ENCODE data around the gene SRBD1.

GRCh38 chr2:45614330-45614729 lies 3.3 kb upstream of the SRBD1 start:
- no peak for TF ChIP-seq CTCF (IDR thresholded peaks at IDR 0.05; ENCODE audit: low read depth, low read length, missing input control)
- no peak for TF ChIP-seq HNF4G (IDR thresholded peaks at IDR 0.05)
- no peak for TF ChIP-seq ATF3 (IDR thresholded peaks at IDR 0.05)
- TF ChIP-seq YY1 (IDR thresholded peaks at IDR 0.05): no peak
- TF ChIP-seq RAD21 (IDR thresholded peaks at IDR 0.05): no peak
- TF ChIP-seq JUND (IDR thresholded peaks at IDR 0.05): no peak
- TF ChIP-seq MAX (IDR thresholded peaks at IDR 0.05): no peak
